ENCODE data around the gene AGBL4.

AGBL4 gene

DNA sequence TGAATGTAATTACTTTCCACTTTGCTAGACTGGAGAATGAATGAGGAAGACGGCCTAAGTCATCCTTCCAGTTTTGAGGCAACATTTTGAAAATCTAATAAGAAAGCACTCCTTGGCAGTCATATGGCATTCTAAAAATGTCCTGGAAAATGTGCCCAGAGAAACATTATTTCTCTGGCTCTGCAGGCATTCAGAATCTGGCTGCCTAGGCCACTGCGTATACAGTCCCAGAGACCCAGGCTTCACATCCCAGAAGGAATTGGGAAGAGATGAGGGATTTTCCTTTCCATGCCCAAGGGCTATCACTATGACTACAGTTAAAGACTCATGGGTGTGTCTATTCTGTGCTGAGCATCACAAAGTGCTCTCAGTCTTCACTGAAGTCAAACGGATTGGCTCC is 1339.9 kb downstream of the AGBL4 start:
- Histone ChIP-seq H3K9ac (ENCODE audit: low read length) (no peak overlapping the region), H3K4me2 (ENCODE audit: low read length, poor library complexity, severe bottlenecking) (no peak overlapping the region), H2BK120ac (ENCODE audit: low read depth, low read length) (no peak overlapping the region), H3K36me3 (ENCODE audit: control insufficient read depth in 1 of 2, insufficient read depth in 2 of 2, low read depth in 1 of 2, low read length in 2 of 2) (no peaks in the 10 kb centered on the region), H3K79me1 (replicated peaks; ENCODE audit: low read length, poor library complexity, severe bottlenecking) (no peaks in the 10 kb centered on the region), H3K27me3 (ENCODE audit: control insufficient read depth in 1 of 2, insufficient read depth in 1 of 2, low read length in 2 of 2) (peaks cover 0 to 9% of the 10 kb centered on the region in 2 experiments), H3K23ac (ENCODE audit: low read length in 2 of 2) (no peak overlapping the region), H2BK15ac (ENCODE audit: low read depth, poor library complexity, severe bottlenecking) (no peak overlapping the region), H3K9me3 (ENCODE audit: control insufficient read depth, low read length) (no peaks in the 10 kb centered on the region), H2AFZ (ENCODE audit: low read depth, low read length) (no peak overlapping the region), H4K91ac (ENCODE audit: low read length) (no peak overlapping the region), H3K27ac (ENCODE audit: low read length, poor library complexity, severe bottlenecking) (no peak overlapping the region), H3K18ac (ENCODE audit: low read depth in 1 of 2, low read length in 2 of 2) (no peak overlapping the region), H3K14ac (ENCODE audit: low read length in 2 of 2) (no peak overlapping the region), H2BK5ac (ENCODE audit: low read depth, low read length, poor library complexity, severe bottlenecking) (no peak overlapping the region), H4K8ac (ENCODE audit: low read length) (no peak overlapping the region), H3K4me1 (ENCODE audit: control insufficient read depth, insufficient read depth, low read depth, low read length) (peaks cover 27% of the 10 kb centered on the region), H3K4ac (ENCODE audit: low read depth in 1 of 2, low read length in 2 of 2) (no peak overlapping the region), H3K4me3 (ENCODE audit: insufficient read depth in 1 of 2, low read depth in 1 of 2, low read length in 2 of 2) (no peak overlapping the region), H2BK12ac (ENCODE audit: low read length in 2 of 2) (no peak overlapping the region), H2AK5ac (ENCODE audit: low read length, severe bottlenecking) (no peak overlapping the region)
- no peak for DNase-seq
- WGBS: 87% methylated on average over 3 of the region's 3 CpGs

DNA sequence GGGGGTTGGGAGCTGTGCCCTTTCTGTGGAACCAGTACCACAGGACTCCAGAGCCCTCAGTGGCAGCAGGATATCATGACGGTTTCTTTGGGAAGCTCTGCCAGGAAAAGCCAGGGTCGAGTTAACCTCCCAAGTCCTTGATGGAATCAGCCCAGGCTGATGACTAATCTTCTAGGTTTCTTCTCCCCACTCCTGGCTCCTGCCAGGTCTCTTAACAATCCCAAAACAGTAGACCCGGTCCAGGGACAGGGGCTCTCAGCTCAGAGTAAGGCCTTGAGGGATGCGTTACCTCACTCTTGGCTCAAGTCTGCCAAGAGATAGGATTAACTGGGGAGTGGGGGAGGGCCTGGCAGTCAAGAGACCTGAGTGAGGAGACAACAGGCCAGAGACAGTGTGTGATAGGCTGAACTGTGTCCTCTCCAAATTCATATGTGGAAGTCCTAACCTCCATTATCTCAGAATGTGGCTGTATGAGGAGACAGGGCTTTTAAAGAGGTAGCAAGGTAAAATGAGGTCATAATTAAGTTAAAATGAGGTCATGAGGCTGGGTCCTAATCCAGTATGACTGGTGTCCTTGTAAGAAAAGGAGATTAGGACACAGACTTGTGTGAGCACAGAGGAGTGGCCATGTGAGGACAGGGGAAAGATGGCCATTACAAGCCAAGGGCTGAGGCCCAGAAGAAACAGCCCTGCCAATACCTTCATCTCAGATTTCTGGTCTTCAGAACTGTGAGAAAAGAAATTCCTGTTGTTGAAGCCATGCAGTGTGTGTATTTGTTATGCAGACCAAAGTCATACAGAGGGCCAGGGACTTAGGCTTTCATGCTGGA is 1342.1 kb downstream of the AGBL4 start:
- H3K4me1 ChIP-seq (ENCODE audit: control insufficient read depth, insufficient read depth, low read depth, low read length): peaks cover 20% of the 10 kb centered on the region
- no peak overlapping the region for H2AFZ ChIP-seq (ENCODE audit: low read depth, low read length)
- no peak overlapping the region for H3K27ac ChIP-seq (ENCODE audit: low read length, poor library complexity, severe bottlenecking)
- no peak overlapping the region for H2BK15ac ChIP-seq (ENCODE audit: low read depth, poor library complexity, severe bottlenecking)
- H3K4me2 ChIP-seq (ENCODE audit: low read length, poor library complexity, severe bottlenecking): no peak overlapping the region
- H3K27me3 ChIP-seq (ENCODE audit: control insufficient read depth in 1 of 2, insufficient read depth in 1 of 2, low read length in 2 of 2): no peaks in the 10 kb centered on the region
- H4K8ac ChIP-seq (ENCODE audit: low read length): no peak overlapping the region
- no peak overlapping the region for H3K4ac ChIP-seq (ENCODE audit: low read depth in 1 of 2, low read length in 2 of 2)
- H3K14ac ChIP-seq (ENCODE audit: low read length in 2 of 2): no peak overlapping the region
- no peaks in the 10 kb centered on the region for H3K79me1 ChIP-seq (replicated peaks; ENCODE audit: low read length, poor library complexity, severe bottlenecking)
- no peak overlapping the region for H2BK5ac ChIP-seq (ENCODE audit: low read depth, low read length, poor library complexity, severe bottlenecking)
- H2BK12ac ChIP-seq (ENCODE audit: low read length in 2 of 2): no peak overlapping the region
- H3K9ac ChIP-seq (ENCODE audit: low read length): no peak overlapping the region
- H3K23ac ChIP-seq (ENCODE audit: low read length in 2 of 2): no peak overlapping the region
- H3K9me3 ChIP-seq (ENCODE audit: control insufficient read depth, low read length): no peaks in the 10 kb centered on the region
- no peak for DNase-seq
- H2AK5ac ChIP-seq (ENCODE audit: low read length, severe bottlenecking): no peak overlapping the region
- H2BK120ac ChIP-seq (ENCODE audit: low read depth, low read length): no peak overlapping the region
- H4K91ac ChIP-seq (ENCODE audit: low read length): no peak overlapping the region
- 82% methylated on average over 4 of the region's 4 CpGs for WGBS
- no peak overlapping the region for H3K4me3 ChIP-seq (ENCODE audit: insufficient read depth in 1 of 2, low read depth in 1 of 2, low read length in 2 of 2)
- no peak overlapping the region for H3K18ac ChIP-seq (ENCODE audit: low read depth in 1 of 2, low read length in 2 of 2)
- H3K36me3 ChIP-seq (ENCODE audit: control insufficient read depth in 1 of 2, insufficient read depth in 2 of 2, low read depth in 1 of 2, low read length in 2 of 2): no peaks in the 10 kb centered on the region

DNA sequence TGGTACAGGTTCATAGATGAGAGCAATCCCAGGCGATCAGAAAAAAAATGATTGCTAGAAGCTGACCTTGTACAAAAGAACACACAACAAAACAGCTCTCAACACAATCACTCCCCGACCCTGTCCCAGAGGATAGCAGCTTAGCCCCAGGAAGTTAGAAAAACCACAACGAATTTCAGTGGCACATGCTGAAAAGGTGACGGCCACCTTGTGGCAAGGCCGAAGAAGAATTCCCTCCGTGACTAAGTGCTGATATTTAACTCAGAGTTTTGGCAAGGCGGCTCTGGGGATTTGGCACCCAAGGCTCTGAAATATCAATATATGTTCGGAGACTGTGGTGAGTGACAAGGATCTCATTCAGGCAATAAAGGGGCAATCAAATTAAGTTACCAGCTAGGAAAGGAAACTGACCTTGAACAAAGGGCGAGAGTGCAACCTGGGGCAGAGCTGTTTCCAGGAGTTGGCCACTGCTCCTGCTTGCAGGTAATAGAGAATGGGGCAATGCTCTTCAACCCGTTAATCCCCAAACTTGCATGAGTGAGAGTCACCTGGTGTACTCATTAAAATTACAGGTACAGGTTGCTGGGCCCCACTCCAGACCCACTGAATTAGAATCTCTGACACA is 1343.2 kb downstream of the AGBL4 start:
- Histone ChIP-seq H2BK15ac (ENCODE audit: low read depth, poor library complexity, severe bottlenecking) (no peak overlapping the region), H2BK12ac (ENCODE audit: low read length in 2 of 2) (no peak overlapping the region), H4K91ac (ENCODE audit: low read length) (no peak overlapping the region), H2BK120ac (ENCODE audit: low read depth, low read length) (no peak overlapping the region), H3K14ac (ENCODE audit: low read length in 2 of 2) (no peak overlapping the region), H3K18ac (ENCODE audit: low read depth in 1 of 2, low read length in 2 of 2) (no peak overlapping the region), H3K79me1 (replicated peaks; ENCODE audit: low read length, poor library complexity, severe bottlenecking) (no peaks in the 10 kb centered on the region), H3K4me2 (ENCODE audit: low read length, poor library complexity, severe bottlenecking) (no peak overlapping the region), H2AFZ (ENCODE audit: low read depth, low read length) (no peak overlapping the region), H2AK5ac (ENCODE audit: low read length, severe bottlenecking) (no peak overlapping the region), H3K9me3 (ENCODE audit: control insufficient read depth, low read length) (no peaks in the 10 kb centered on the region), H3K27me3 (ENCODE audit: control insufficient read depth in 1 of 2, insufficient read depth in 1 of 2, low read length in 2 of 2) (no peaks in the 10 kb centered on the region), H2BK5ac (ENCODE audit: low read depth, low read length, poor library complexity, severe bottlenecking) (no peak overlapping the region), H3K23ac (ENCODE audit: low read length in 2 of 2) (no peak overlapping the region), H3K4me1 (ENCODE audit: control insufficient read depth, insufficient read depth, low read depth, low read length) (peaks cover 18% of the 10 kb centered on the region), H3K36me3 (ENCODE audit: control insufficient read depth in 1 of 2, insufficient read depth in 2 of 2, low read depth in 1 of 2, low read length in 2 of 2) (no peaks in the 10 kb centered on the region), H3K4ac (ENCODE audit: low read depth in 1 of 2, low read length in 2 of 2) (no peak overlapping the region), H3K27ac (ENCODE audit: low read length, poor library complexity, severe bottlenecking) (no peak overlapping the region), H4K8ac (ENCODE audit: low read length) (no peak overlapping the region), H3K9ac (ENCODE audit: low read length) (no peak overlapping the region), H3K4me3 (ENCODE audit: insufficient read depth in 1 of 2, low read depth in 1 of 2, low read length in 2 of 2) (no peak overlapping the region)
- WGBS: 63% methylated on average over 10 of the region's 10 CpGs
- no peak for DNase-seq

DNA sequence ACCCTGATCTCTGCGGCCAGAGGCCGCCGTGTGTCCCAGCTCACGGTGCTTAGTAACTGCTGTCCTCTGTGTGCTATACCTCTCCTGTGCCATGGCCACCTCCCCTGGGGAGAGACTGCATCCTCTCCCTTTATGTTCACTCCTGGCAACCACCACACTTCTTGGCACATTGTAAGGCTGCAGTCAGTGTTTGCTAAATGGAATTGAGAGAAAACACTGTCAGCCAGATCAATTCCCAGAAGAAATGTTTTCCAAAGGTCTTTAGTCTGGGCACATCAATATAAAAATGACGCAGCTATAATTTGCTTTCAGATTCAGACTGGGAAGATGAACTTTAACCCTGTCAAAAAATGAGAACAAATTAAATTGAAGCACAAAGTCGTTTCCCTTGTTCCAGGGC is 1343.9 kb downstream of the AGBL4 start:
- no peaks in the 10 kb centered on the region for H3K79me1 ChIP-seq (replicated peaks; ENCODE audit: low read length, poor library complexity, severe bottlenecking)
- no peak overlapping the region for H4K91ac ChIP-seq (ENCODE audit: low read length)
- no peak overlapping the region for H3K4ac ChIP-seq (ENCODE audit: low read depth in 1 of 2, low read length in 2 of 2)
- no peak overlapping the region for H3K4me3 ChIP-seq (ENCODE audit: insufficient read depth in 1 of 2, low read depth in 1 of 2, low read length in 2 of 2)
- H2BK15ac ChIP-seq (ENCODE audit: low read depth, poor library complexity, severe bottlenecking): no peak overlapping the region
- H2BK12ac ChIP-seq (ENCODE audit: low read length in 2 of 2): no peak overlapping the region
- 87% methylated on average over 6 of the region's 6 CpGs for WGBS
- H3K18ac ChIP-seq (ENCODE audit: low read depth in 1 of 2, low read length in 2 of 2): no peak overlapping the region
- H3K9me3 ChIP-seq (ENCODE audit: control insufficient read depth, low read length): no peaks in the 10 kb centered on the region
- no peak overlapping the region for H3K9ac ChIP-seq (ENCODE audit: low read length)
- H2AK5ac ChIP-seq (ENCODE audit: low read length, severe bottlenecking): no peak overlapping the region
- H3K14ac ChIP-seq (ENCODE audit: low read length in 2 of 2): no peak overlapping the region
- H3K4me1 ChIP-seq (ENCODE audit: control insufficient read depth, insufficient read depth, low read depth, low read length): peaks cover 18% of the 10 kb centered on the region
- H4K8ac ChIP-seq (ENCODE audit: low read length): no peak overlapping the region
- no peak overlapping the region for H2BK5ac ChIP-seq (ENCODE audit: low read depth, low read length, poor library complexity, severe bottlenecking)
- no peaks in the 10 kb centered on the region for H3K36me3 ChIP-seq (ENCODE audit: control insufficient read depth in 1 of 2, insufficient read depth in 2 of 2, low read depth in 1 of 2, low read length in 2 of 2)
- no peak overlapping the region for H3K23ac ChIP-seq (ENCODE audit: low read length in 2 of 2)
- no peak for DNase-seq
- no peak overlapping the region for H3K27ac ChIP-seq (ENCODE audit: low read length, poor library complexity, severe bottlenecking)
- no peak overlapping the region for H3K4me2 ChIP-seq (ENCODE audit: low read length, poor library complexity, severe bottlenecking)
- H3K27me3 ChIP-seq (ENCODE audit: control insufficient read depth in 1 of 2, insufficient read depth in 1 of 2, low read length in 2 of 2): no peaks in the 10 kb centered on the region
- no peak overlapping the region for H2AFZ ChIP-seq (ENCODE audit: low read depth, low read length)
- no peak overlapping the region for H2BK120ac ChIP-seq (ENCODE audit: low read depth, low read length)

All from mesenchymal stem cell (in vitro differentiated cells and primary cell).